CD14-positive monocyte (primary cell): Measurements from ENCODE around the gene MTMR10. TPM values are rescaled to one million over a fixed set of nuclear protein-coding genes. Genes with fewer than 3 reads are reported as not detected.

Source experiments
- DNase-seq, 3 donors: peaks; one replicate each; pipeline ENCODE4 v3.0.0-alpha.2; 2011 to 2022
- H2AFZ ChIP-seq: 2 replicates; pipeline ENCODE4 v1.6.0; 2012; ENCODE audit warnings: mild to moderate bottlenecking, low read depth, low read length, inconsistent platforms; ENCODE audit not compliant: insufficient read depth, poor library complexity, severe bottlenecking
- H3K27ac ChIP-seq, 2 donors: 1 replicate in 1 of 2; 2 replicates in 1 of 2; pipeline ENCODE4 v1.5.1; 2012 to 2013; ENCODE audit warnings: low read length in 2 of 2, control low read depth in 1 of 2, inconsistent platforms in 1 of 2, low read depth in 1 of 2, mild to moderate bottlenecking in 1 of 2
- H3K27me3 ChIP-seq, 2 donors: one replicate each; pipeline versions ENCODE4 v1.6.0 to v1.6.1; 2011 to 2013; ENCODE audit warnings: low read length in 2 of 2; ENCODE audit not compliant: control insufficient read depth in 2 of 2, insufficient read depth in 2 of 2
- H3K36me3 ChIP-seq, 2 donors: replicated peaks in 1 of 2; 1 replicate in 1 of 2; 2 replicates in 1 of 2; pipeline versions ENCODE4 v1.5.1 to v1.6.1; 2012 to 2013; ENCODE audit warnings: low read length in 2 of 2, control low read depth in 1 of 2, inconsistent platforms in 1 of 2, mild to moderate bottlenecking in 1 of 2; ENCODE audit not compliant: insufficient read depth in 2 of 2, control insufficient read depth in 1 of 2
- H3K4me1 ChIP-seq, 2 donors: 1 replicate in 1 of 2; 2 replicates in 1 of 2; pipeline versions ENCODE4 v1.5.1 to v1.6.1; 2012 to 2013; ENCODE audit warnings: low read length in 2 of 2, control low read depth in 1 of 2, inconsistent platforms in 1 of 2, mild to moderate bottlenecking in 1 of 2, moderate library complexity in 1 of 2; ENCODE audit not compliant: insufficient read depth in 2 of 2, control insufficient read depth in 1 of 2
- H3K4me2 ChIP-seq: replicated peaks from 2 replicates; pipeline ENCODE3; 2012; ENCODE audit warnings: low read length, moderate library complexity, mild to moderate bottlenecking; ENCODE audit not compliant: poor library complexity, severe bottlenecking; ENCODE audit errors: extremely low read depth
- H3K4me3 ChIP-seq, 3 experiments: fragments of 200-600 bp in 1 of 3; sonication (generic) in 1 of 3; replicated peaks in 1 of 3; 1 replicate in 2 of 3; 2 replicates in 1 of 3; pipeline ENCODE4 v1.5.1; 2011 to 2013; ENCODE audit warnings: low read length in 3 of 3, mild to moderate bottlenecking in 3 of 3, control low read depth in 2 of 3, low read depth in 2 of 3, inconsistent platforms in 1 of 3, moderate library complexity in 1 of 3
- H3K79me2 ChIP-seq: 2 replicates; pipeline ENCODE4 v1.6.0; 2012; ENCODE audit warnings: mild to moderate bottlenecking, control low read depth, inconsistent platforms, low read length, moderate library complexity; ENCODE audit not compliant: insufficient read depth
- H3K9ac ChIP-seq: 2 replicates; pipeline ENCODE4 v1.6.0; 2017; ENCODE audit warnings: low read length, mild to moderate bottlenecking; ENCODE audit not compliant: insufficient read depth, poor library complexity, severe bottlenecking
- H3K9me3 ChIP-seq, 2 donors: replicated peaks in 1 of 2; 1 replicate in 1 of 2; 2 replicates in 1 of 2; pipeline versions ENCODE4 v1.5.1 to v1.6.1; 2012 to 2013; ENCODE audit warnings: low read length in 2 of 2, control low read depth in 1 of 2; ENCODE audit not compliant: control insufficient read depth in 1 of 2, insufficient read depth in 1 of 2
- H4K20me1 ChIP-seq: 2 replicates; pipeline ENCODE4 v1.6.0; 2012; ENCODE audit warnings: mild to moderate bottlenecking, low read length, control low read depth, moderate library complexity; ENCODE audit not compliant: insufficient read depth
- H3K27ac Mint-ChIP-seq, 7 donors: one replicate each; pipeline ENCODE4 v1.8.0; 2020; ENCODE audit warnings: mild to moderate bottlenecking in 7 of 7, mixed read lengths in 7 of 7, moderate library complexity in 6 of 7, inconsistent platforms in 2 of 7
- H3K27me3 Mint-ChIP-seq, 3 donors: one replicate each; pipeline ENCODE4 v1.8.0; 2021 to 2022; ENCODE audit warnings: low read depth in 3 of 3, mild to moderate bottlenecking in 3 of 3, mixed read lengths in 3 of 3, moderate library complexity in 3 of 3, inconsistent platforms in 1 of 3
- H3K36me3 Mint-ChIP-seq, 2 donors: one replicate each; pipeline ENCODE4 v1.8.0; 2020; ENCODE audit warnings: mixed read lengths in 2 of 2, inconsistent platforms in 1 of 2, mild to moderate bottlenecking in 1 of 2
- H3K4me1 Mint-ChIP-seq: one replicate; pipeline ENCODE4 v1.8.0; 2020; ENCODE audit warnings: mild to moderate bottlenecking, mixed read lengths
- H3K4me3 Mint-ChIP-seq, 2 donors: one replicate each; pipeline ENCODE4 v1.8.0; 2020; ENCODE audit warnings: mild to moderate bottlenecking in 2 of 2, mixed read lengths in 2 of 2, moderate library complexity in 1 of 2
- H3K9me3 Mint-ChIP-seq, 7 donors: one replicate each; pipeline ENCODE4 v1.8.0; 2020 to 2022; ENCODE audit warnings: mixed read lengths in 7 of 7, mild to moderate bottlenecking in 6 of 7, moderate library complexity in 6 of 7, inconsistent platforms in 2 of 7
- CTCF ChIP-seq: fragments of 200-600 bp; IDR thresholded peaks from one replicate; pipeline ENCODE4 v1.8.0; 2022; ENCODE audit warnings: antibody characterized with exemption, mild to moderate bottlenecking
- WGBS: methylation state at CpG from one replicate; pipeline ENCODE4 v1.1.5; 2013; ENCODE audit warnings: missing lambda C conversion rate; ENCODE audit not compliant: insufficient coverage; 5-methylcytosine and 5-hydroxymethylcytosine counted together
- intact Hi-C, 2 donors: fragments of 100-400 bp; cut with micrococcal nuclease; formaldehyde crosslinking; loops; one replicate each; pipeline versions ENCODE4 v1.15.0 to v1.15.1; 2023
- polyA plus RNA-seq, 3 donors: library from polyadenylated mRNA; depleted of rRNA in 1 of 3; unstranded in 2 of 3; stranded (reverse) in 1 of 3; fragments of 300-500 nt in 2 of 3; fragments of >200 nt in 1 of 3; fragmentation: Illumina TruSeq in 2 of 3; gene quantifications; 1 replicate in 2 of 3; 2 replicates in 1 of 3; pipeline ENCODE4 v1.2.3, GENCODE V29; 2012 to 2021

The MTMR10 gene
- polyA plus RNA-seq, 3 donors: 8.7 to 23.3 (median 15.9) TPM

DNA sequence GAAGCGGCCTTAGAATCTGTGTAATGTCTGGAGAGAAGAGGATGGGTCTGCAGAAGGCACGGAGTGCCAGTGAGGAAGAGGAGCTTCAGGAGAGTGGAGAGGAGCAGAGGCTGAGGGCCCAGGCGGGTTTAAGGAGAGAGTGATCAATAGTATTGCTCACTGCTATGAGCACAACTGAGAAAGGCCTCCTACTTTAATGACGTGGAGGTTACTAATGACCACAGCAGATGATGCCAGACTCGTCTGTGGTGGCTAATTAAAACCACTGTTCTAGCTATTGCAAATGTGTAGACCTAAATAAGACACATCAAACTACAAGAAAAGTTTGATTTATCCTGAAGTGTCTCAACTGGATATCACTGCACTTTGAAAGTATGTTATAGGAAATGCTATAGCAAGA, 33.2 kb downstream of the MTMR10 start:
- Histone ChIP-seq H4K20me1 (peaks cover 97% of the 10 kb centered on the region), H3K4me1 (peaks cover 0 to 2% of the 10 kb centered on the region in 2 donors), H3K9me3 (no peaks in the 10 kb centered on the region), H3K79me2 (peaks cover 3% of the 10 kb centered on the region), H3K4me3 (no peak overlapping the region), H3K4me2 (no peak overlapping the region), H3K27me3 (no peaks in the 10 kb centered on the region), H2AFZ (no peak overlapping the region), H3K9ac (no peak overlapping the region), H3K27ac (no peak overlapping the region), H3K36me3 (peaks cover 95 to 100% of the 10 kb centered on the region in 2 donors)
- Mint-ChIP-seq H3K4me1 (peaks cover 15% of the 10 kb centered on the region), H3K27ac (peak overlapping the region in 4 of 7 donors; percentile 6 to 73 (median 66)), H3K36me3 (peaks cover 88 to 92% of the 10 kb centered on the region in 2 donors), H3K27me3 (no peaks in the 10 kb centered on the region), H3K9me3 (no peaks in the 10 kb centered on the region), H3K4me3 (no peak overlapping the region)
- intact Hi-C loops: no loop called here
- DNase-seq: no peak
- no peak for TF ChIP-seq CTCF
- 100% methylated on average over 3 of the region's 5 CpGs for WGBS

- DNase-seq: no peak
- no peaks in the 10 kb centered on the region for H3K27me3 ChIP-seq
- no peaks in the 10 kb centered on the region for H3K9me3 ChIP-seq
- no peak overlapping the region for H3K27ac ChIP-seq
- Mint-ChIP-seq H3K9me3 (peaks cover 0 to 4% (median 0%) of the 10 kb centered on the region in 7 donors), H3K27me3 (no peaks in the 10 kb centered on the region), H3K4me1 (peaks cover 13% of the 10 kb centered on the region), H3K36me3 (peaks cover 91 to 94% of the 10 kb centered on the region in 2 donors), H3K27ac (peak overlapping the region in 3 of 7 donors; percentile 0 to 69 (median 26)), H3K4me3 (no peak overlapping the region)
- no peak for TF ChIP-seq CTCF
- H3K9ac ChIP-seq: no peak overlapping the region
- H3K4me2 ChIP-seq: no peak overlapping the region
- H4K20me1 ChIP-seq: peaks cover 80% of the 10 kb centered on the region
- H3K36me3 ChIP-seq: peaks cover 96 to 100% of the 10 kb centered on the region in 2 donors
- peaks cover 0 to 2% of the 10 kb centered on the region in 2 donors for H3K4me1 ChIP-seq
- WGBS: 95% methylated on average over 2 of the region's 6 CpGs
- no peak overlapping the region for H2AFZ ChIP-seq
- H3K79me2 ChIP-seq: peaks cover 3% of the 10 kb centered on the region
- intact Hi-C loops: no loop called here
- no peak overlapping the region for H3K4me3 ChIP-seq
Measured at GRCh38 chr15:30956216-30957124, 35.0 kb downstream of the MTMR10 start.
